Fibroblast of skin of back (primary cell): ENCODE measurements around the gene CCDC106.

ENCODE experiments used
- DNase-seq: peaks from one replicate; pipeline ENCODE4 v3.0.0-alpha.2; 2013

The CCDC106 gene

DNA sequence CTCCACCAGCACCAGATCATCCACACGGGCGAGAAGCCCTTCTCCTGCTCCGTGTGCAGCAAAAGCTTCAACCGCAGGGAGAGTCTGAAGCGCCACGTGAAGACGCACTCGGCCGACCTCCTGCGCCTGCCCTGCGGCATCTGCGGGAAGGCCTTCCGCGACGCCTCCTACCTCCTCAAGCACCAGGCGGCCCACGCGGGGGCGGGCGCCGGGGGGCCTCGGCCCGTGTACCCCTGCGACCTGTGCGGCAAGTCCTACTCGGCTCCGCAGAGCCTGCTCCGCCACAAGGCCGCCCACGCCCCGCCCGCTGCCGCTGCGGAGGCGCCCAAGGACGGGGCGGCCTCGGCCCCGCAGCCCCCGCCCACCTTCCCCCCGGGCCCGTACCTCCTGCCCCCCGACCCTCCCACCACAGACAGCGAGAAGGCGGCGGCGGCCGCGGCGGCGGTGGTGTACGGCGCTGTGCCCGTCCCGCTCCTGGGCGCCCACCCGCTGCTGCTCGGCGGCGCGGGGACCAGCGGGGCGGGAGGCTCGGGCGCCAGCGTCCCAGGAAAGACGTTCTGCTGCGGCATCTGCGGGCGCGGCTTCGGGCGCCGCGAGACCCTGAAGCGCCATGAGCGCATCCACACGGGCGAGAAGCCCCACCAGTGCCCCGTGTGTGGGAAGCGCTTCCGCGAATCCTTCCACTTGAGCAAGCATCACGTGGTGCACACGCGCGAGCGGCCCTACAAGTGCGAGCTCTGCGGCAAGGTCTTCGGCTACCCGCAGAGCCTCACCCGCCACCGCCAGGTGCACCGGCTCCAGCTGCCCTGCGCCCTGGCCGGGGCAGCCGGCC lies 33.1 kb upstream of the CCDC106 start:
- no peak for DNase-seq

DNA sequence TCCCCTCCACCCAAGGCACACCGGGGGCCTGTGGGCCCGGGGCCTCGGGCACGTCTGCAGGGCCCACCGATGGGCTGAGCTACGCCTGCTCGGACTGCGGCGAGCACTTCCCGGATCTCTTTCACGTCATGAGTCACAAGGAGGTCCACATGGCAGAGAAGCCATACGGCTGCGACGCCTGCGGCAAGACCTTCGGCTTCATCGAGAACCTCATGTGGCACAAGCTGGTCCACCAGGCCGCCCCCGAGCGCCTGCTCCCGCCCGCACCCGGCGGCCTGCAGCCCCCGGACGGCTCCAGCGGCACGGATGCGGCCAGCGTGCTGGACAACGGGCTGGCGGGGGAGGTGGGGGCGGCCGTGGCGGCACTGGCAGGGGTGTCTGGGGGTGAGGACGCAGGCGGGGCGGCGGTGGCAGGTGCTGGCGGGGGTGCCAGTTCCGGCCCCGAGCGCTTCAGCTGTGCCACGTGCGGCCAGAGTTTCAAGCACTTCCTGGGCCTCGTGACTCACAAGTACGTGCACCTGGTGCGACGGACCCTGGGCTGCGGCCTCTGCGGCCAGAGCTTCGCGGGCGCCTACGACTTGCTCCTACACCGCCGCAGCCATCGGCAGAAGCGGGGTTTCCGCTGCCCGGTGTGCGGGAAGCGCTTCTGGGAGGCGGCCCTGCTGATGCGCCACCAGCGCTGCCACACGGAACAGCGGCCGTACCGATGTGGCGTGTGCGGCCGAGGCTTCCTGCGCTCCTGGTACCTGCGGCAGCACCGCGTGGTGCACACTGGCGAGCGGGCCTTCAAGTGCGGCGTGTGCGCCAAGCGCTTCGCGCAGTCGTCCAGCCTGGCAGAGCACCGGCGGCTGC lies 32.2 kb upstream of the CCDC106 start:
- DNase-seq: no peak

DNA sequence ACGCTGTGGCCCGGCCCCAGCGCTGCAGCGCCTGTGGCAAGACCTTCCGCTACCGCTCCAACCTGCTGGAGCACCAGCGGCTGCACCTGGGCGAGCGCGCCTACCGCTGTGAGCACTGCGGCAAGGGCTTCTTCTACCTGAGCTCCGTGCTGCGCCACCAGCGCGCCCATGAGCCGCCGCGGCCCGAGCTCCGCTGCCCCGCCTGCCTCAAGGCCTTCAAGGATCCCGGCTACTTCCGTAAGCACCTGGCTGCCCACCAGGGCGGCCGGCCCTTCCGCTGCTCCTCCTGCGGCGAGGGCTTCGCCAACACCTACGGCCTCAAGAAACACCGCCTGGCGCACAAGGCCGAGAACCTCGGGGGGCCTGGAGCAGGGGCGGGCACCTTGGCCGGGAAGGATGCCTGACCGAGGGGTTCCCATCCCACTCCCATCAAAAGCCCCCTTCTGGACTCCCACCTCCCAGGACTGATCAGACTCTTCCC lies 31.6 kb upstream of the CCDC106 start:
- no peak for DNase-seq

DNA sequence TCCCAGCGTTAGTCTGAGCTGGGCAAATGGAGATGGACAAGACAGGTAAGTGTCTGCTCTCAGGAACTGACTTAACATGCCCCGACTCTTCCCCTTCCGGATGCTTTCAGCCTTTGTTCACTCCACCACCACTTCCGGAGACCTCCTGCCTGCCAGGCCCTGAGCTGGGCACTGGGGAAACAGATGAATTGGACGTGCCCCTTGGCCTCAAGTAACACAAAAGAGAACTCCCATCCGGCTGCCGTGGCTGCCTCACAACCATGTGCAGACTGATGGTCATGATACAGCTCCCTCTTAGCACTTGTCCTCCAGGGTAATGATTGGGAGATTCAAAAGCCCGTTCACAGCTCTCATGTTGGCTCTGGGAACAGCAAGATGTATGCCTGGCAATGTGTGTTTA lies 30.6 kb upstream of the CCDC106 start:
- DNase-seq: no peak

DNA sequence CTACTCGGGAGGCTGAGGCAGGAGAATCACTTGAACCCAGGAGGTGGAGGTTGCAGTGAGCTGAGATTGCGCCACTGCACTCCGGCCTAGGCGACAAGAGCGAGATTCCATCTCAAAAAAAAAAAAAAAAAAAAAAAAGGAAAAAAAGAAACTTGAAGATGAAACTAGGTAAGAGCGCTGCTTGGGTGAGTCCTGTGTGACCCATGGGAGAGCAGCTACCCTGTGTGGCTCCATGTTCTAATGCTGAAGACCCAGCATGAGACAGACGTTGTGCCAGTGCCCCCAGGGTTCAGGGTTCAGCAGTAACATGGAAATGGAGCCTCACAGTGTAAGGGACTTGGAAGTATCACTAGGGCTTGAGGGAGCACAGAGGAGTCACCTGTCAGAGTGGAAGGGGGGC lies 29.6 kb upstream of the CCDC106 start:
- no peak for DNase-seq

DNA sequence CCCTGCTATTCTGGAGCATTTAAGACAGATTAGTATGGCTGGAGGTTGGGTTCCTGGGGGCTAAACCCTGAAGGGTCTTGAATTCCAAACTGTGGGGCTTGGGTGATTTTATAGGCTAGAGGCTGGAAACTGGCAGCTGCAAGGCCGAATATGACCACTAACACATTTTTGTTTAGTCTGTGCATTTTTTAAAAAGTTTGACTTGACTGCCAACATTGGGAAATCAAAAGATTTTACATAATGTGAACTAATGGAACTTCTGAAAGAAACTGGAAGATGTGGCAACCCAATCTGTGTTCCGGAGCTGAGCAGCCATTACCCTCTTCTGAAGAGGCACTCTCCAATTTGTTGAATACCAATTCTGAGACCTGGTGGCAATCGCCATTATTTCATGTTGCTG lies 28.7 kb upstream of the CCDC106 start:
- no peak for DNase-seq

DNA sequence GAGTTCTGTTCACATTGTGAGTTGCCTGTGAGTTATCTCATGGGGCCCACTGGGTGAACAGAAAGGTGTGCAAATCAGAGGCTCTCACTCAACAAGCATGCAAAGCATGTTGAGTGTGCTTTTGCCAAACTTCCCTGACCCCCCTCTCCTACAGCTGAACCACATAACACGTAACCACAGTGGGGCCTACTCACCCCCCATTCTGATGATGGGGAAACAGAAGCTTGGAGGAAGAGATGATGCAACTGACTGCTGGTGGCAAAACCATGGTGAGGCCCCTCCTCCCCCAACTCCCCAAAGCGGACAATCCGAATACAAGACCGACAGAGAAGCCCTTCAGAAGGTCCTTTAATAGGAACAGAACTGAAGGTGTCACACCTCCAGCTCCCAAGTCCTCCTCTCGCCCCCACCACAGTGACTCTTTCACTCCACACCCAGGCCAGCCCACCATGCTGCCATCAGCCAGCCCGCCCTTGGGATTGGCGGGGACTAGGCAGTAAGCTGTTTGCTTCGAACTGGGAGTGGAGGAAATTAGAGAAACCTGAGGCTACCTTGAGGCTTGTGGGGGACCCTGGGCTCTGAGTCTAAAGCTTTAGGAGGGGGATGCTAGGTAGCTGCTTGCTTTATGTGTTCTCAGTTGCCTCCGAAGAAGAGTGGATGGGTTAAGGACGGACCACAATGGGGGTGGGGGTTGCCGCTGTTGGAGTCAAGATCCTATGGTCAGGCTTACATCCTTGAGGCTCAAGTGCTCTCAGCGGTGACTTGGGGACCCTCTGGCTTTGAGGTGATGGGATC lies 27.4 kb upstream of the CCDC106 start:
- DNase-seq: no peak

DNA sequence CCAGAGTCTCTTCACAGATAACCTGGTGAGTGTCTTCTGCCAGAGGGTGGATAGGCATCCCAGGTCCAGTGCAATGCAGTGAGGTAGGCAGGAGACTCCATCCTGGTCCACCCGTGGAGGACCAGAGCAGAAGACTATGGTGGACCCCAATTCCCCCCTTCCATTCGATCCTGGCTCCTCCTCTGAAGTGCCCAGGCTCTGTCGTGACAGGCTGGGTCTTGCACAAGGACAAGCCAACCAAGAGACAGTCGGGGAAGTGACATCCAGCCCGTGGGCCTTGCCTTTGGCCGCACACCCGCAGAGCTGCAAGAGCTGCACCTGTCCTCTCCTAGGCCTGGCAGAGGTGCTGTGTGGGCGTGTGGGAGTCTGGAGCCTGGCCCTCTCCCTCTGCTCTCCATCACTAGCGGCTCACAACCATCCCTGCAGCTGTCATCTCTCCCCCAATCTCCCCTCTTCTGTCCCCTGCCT lies 26.8 kb upstream of the CCDC106 start:
- DNase-seq: no peak

DNA sequence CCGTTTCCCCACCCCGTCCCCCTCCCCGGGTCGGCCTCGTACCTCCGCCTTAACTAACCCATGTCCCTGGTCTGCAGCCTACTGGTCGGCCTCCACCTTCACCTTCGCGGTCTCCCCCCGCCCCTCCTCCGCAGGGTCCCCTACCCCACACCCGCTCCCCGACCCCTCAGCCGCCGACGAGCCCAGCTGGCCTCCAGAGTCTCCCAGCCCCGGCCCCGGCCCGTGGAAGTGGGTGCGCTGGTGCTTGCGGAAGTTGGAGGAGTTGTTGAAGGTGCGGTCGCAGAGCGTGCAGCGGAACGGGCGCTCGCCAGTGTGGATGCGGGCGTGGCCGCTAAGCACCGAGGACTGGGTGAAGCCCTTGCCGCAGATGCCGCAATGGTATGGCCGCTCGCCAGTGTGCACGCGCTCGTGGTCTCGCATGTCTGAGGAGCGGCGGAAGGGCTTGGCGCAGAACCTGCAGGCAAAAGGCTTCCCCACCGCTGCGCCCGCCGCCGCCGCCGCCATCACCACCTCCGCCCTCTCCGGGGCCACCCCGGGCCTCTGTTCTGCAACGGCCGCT lies 26.3 kb upstream of the CCDC106 start:
- DNase-seq: no peak

DNA sequence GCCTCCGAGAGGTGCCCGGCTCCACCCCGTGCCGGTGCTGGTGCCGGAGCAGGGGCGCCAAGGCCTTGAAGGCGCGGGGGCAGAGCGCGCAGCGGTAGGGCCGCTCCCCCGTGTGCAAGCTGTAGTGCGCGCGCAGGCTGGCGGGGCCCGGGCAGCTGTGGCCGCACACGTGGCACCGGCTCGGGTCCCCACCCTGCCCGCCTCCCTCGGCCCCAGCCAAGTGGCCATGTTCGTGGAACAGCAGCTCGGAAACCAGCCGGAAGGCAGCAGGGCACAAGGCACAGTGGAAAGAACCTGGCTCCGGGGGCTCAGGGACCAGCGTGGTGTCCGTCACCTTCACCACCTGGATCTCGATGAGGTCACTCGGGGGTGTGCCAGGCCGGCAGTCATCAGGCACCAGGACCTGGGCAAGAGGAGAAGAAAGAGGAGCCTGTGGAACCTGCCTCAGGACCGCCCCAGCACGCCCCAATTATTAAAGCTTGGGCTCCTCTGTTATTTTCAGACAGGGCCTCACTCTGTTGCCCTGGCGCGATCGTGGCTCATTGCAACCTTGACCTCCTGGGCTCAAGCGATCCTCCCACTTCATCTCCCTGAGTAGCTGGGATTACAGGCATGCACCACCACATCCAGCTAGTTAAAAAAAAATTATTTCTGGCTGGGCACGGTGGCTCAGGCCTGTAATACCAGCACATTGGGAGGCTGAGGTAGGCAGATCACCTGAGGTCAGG lies 25.6 kb upstream of the CCDC106 start:
- no peak for DNase-seq

DNA sequence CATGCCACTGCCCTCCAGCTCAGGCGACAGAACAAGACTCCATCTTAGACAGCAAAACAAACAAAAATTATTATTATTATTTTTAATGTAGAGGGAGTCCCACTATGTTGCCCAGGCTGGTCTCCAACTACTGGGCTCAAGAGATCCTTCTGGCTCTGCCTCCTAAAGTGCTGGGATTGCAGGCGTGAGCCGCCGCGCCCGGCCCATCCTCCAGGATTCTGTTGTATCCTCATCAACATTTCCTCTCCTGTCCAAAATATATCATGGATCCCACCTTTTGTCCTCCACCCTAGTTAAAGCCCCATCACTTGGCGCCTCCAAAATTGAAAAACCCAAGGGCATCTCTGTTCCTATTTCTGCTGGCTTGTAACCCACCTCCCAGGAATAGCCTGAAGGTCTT lies 24.9 kb upstream of the CCDC106 start:
- no peak for DNase-seq

DNA sequence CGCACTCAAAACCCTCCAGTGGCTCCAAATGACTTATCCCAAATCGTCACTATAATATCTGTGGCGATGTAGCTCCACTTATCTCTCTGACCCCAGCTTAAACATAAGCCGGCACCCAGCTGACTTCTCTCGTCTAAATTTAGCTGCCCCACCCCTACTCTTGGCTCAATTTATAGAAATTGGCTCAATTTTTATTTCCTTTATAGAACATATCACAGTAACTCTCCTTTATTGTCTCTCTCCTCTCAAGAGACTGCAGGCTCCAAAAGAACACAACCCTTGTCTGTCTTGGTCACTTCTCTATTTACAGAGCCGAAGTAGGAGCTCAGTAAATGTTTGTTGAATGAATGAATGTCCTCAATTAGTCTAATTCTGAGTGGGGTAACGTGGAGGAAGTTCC lies 24.5 kb upstream of the CCDC106 start:
- DNase-seq: no peak

DNA sequence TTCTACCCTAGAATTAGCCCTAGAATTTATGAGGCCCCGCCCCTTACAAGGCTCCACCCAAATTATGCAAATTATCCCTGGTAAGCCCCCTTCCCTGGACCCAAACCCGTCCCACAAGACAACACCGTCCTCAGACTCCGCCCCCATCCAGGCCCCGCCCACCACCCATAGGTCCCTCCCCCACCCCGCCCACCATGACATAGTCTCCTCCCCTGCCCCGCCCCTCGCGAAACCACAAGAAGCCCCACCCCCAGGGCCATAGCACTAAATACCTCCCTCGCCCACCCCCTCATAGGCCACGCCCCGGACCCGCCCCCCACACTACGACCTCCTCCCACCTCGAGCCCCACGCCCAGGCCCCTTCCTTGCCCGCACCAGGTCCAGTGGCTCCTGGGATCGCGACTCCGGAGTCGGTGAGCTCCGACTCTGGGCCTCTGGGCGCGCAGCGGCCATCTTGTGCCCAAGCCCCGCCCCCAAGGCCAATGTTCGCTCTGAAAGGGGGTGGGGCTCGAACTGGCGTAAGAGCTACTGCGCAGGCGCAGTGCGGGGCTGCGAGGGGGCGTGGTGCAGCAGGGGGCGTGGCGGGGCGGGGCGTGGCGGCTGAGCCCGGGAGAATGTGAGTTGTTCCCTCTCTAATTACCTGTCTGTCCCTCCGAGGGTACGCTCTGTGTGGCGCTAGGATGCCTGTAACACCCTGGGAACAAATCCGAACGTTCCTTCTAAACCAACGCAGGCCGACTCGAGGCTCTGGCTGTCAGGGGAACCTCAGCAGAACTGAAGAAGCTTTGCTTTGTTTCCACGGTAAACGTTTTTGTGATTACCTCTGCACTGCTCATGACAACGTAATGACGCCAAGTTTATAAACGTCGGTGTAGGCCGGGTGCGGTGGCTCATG lies 23.7 kb upstream of the CCDC106 start, which contains the start of gene ZNF784:
ZNF784 (minus strand) TSS at position 458 of the 895 bp plus-strand sequence; CDS start at position 453, 5 bp downstream.
- DNase-seq: peak; percentile 86

DNA sequence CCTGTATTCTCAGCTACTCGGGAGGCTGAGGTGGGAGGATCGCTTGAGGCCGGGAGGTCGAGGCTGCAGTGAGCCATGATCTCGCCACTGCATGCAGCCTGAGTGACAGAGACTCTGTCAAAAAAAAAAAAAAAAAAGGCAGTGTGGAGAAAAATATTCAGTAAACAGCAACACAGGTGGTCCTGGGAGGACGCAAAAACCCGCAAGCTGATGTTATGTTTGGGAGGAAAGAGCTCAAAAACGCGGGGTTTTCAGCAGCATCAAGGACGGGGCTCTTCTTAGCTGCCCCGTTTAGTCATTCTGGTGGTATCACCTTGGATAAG lies 23.0 kb upstream of the CCDC106 start:
- DNase-seq: no peak

DNA sequence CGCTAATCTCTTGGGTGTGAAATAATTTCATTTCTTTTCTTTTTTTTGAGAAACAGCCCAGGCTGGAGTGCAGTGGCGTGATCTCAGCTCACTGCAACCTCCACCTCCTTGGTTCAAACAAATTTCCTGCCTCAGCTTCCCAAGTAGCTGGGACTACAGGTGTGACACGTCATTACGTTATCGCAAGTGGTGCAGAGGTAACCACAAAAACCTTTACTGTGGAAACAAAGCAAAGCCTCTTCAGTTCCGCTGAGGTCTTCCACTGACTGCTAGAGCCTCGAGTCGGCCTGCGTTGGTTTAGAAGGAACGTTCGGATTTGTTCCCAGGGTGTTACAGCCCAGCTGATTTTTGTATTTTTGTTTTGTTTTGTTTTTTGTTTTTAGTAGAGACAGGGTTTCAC lies 21.7 kb upstream of the CCDC106 start:
- no peak for DNase-seq

DNA sequence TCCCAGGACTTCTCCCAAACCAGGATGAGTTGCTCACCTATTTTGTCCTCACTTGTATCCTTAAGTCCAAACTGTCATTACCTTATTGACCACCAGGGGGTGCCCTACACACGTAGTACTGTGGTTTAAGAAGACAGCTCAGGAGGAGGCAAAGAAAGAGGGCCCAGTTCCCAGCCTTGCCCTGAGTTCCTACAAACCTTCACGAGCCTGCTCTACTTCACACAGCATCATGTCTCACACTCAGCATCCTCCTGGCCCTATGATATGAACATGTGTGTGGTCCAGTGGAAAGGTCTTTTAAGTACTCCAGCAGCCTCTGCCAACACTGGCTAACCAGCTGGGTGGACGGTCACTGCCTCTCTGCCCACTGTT lies 15.6 kb upstream of the CCDC106 start:
- DNase-seq: peak; percentile 88

DNA sequence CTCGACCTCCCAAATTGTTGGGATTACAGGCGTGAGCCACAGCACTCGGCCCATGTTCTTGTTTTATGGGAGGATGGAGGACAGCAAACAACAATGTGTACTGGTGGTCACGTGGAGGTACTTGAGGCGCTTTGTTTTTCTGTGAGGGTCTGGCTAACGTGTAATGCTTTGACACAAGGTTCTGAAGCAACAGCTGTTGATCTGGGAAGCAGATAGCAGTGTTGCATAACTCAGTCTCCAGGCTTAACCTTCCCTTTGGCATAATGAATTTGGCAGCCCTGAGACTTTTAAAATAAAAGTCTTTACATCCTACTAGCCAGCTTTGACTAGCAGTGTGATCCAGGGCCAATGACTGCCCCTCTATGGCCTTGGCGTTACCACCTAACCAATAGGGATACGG lies 14.2 kb upstream of the CCDC106 start:
- DNase-seq: no peak

DNA sequence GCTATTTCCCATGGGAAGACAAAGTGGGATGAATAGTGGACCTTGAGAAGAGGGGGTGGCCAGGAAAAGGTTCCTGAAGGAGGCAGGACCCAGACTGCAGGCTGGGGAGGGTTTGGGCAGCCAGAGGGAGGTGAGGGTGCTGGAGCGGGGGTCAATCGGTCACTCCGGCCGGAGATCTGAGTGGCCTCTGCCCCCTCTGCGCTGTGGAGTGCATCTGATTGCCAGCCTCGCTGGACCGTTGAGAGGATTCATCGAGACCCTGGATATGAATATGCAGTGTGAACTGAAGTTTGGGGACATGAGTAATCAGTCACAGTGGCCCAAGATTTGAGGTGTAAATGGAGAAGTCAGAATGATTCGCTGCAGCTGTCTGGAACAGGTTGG lies 12.7 kb upstream of the CCDC106 start:
- DNase-seq: no peak

DNA sequence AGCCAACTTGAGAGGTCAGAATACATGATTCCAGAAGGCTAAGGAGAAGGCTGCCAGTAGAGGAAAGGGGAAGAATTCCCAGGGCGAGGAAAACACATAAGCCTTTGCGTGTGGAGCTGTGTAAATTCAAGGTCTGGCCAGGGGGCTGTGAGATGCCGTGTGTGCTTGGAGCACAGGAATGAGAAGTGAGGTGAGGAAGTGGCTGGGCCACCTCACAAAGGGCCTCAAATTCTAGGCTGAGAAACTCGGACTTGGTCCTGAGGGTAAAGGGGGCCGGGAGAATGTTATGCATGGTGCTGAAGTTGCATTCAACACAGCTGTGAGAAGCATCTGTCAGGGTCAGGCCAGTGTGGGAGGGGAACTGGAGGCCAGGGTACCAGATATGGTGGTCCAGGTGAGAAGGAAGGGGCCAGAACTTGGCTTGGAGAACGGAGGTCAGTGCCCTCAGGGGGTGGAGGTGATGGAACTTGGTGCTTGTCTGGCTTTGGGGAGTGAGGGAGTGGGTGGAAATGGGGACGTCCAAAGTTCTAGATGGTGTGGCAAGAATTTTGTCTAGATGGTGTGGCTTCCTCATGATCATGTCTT lies 12.1 kb upstream of the CCDC106 start:
- DNase-seq: no peak

DNA sequence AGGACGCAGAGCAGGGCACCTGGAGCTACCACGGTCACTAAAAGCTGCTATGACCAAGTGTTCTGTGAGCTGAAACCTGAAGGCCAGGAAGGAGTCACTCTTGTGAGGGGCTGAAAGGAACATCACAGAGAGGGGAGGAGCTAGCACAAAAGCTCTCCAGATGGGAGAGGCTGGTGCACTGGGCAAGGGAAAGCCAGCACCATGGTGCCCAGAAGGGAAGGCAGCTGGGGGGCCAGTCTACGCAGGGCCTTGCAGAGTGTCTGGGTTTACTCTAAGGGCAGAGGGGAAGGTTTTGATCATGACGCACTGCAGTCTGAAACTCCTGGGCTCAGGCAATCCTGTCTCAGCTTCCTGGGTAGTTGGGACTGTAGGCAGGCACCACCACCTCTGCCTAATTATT lies 11.3 kb upstream of the CCDC106 start:
- no peak for DNase-seq
